OCI-LY1 (cell line): ENCODE results near the gene CORIN.

Source experiments
- CTCF ChIP-seq: fragments of 200-600 bp; sonication (generic), shearing (Covaris generic); IDR thresholded peaks from 2 replicates; pipeline ENCODE4 v1.5.1; 2017; ENCODE audit warnings: mild to moderate bottlenecking, antibody characterized with exemption, low read length, moderate library complexity, mixed read lengths
- EZH2 ChIP-seq: fragments of 200-600 bp; sonication (generic), shearing (Covaris generic); IDR thresholded peaks from 2 replicates; pipeline ENCODE4 v1.8.0; 2017; ENCODE audit warnings: borderline replicate concordance, mixed run types, mild to moderate bottlenecking, antibody characterized with exemption, low read length, moderate library complexity, mixed read lengths

- no peak for TF ChIP-seq EZH2
- no peak for TF ChIP-seq CTCF
Measured at GRCh38 chr4:47736146-47736545, 101.7 kb downstream of the CORIN start.
